Neural progenitor cell (in vitro differentiated cells): ENCODE data around the gene AK4. TPM values are rescaled to one million over a fixed set of nuclear protein-coding genes. Genes with fewer than 3 reads are reported as not detected.

ENCODE experiments used
- DNase-seq: peaks from one replicate; pipeline ENCODE4 v3.0.0-alpha.2; 2016; ENCODE audit warnings: low spot score
- H2AFZ ChIP-seq: fragments of 200-600 bp; sonication (generic); replicated peaks from 2 replicates; pipeline ENCODE4 v1.6.1; 2016; ENCODE audit warnings: antibody characterized with exemption
- H3F3A ChIP-seq: fragments of 200-600 bp; sonication (generic); 2 replicates; pipeline ENCODE4 v1.6.1; 2016; ENCODE audit warnings: antibody characterized with exemption, low read depth
- H3K27ac ChIP-seq: fragments of 200-600 bp; sonication (generic); 2 replicates; pipeline ENCODE4 v1.5.1; 2016; ENCODE audit warnings: mild to moderate bottlenecking
- H3K27me3 ChIP-seq: fragments of 200-600 bp; sonication (generic); 2 replicates; pipeline ENCODE4 v1.6.1; 2016; ENCODE audit warnings: mild to moderate bottlenecking, moderate library complexity
- H3K36me3 ChIP-seq: fragments of 200-600 bp; sonication (generic); 2 replicates; pipeline ENCODE4 v1.5.1; 2016
- H3K4me1 ChIP-seq: fragments of 200-600 bp; sonication (generic); 2 replicates; pipeline ENCODE4 v1.6.1; 2016; ENCODE audit warnings: mixed run types
- H3K4me2 ChIP-seq: fragments of 200-600 bp; sonication (generic); 2 replicates; pipeline ENCODE4 v1.6.1; 2016
- H3K4me3 ChIP-seq: fragments of 200-600 bp; sonication (generic); 2 replicates; pipeline ENCODE4 v1.5.1; 2016
- H3K79me2 ChIP-seq: fragments of 200-600 bp; sonication (generic); 2 replicates; pipeline ENCODE4 v1.6.1; 2016; ENCODE audit warnings: low read depth
- H3K9ac ChIP-seq: fragments of 200-600 bp; sonication (generic); 2 replicates; pipeline ENCODE4 v1.6.1; 2016
- H3K9me3 ChIP-seq: fragments of 200-600 bp; sonication (generic); 2 replicates; pipeline ENCODE4 v1.5.1; 2016; ENCODE audit warnings: low read depth
- H4K20me1 ChIP-seq: fragments of 200-600 bp; sonication (generic); 2 replicates; pipeline ENCODE4 v1.6.1; 2016; ENCODE audit warnings: low read depth
- H3K27ac Mint-ChIP-seq: 3 replicates; pipeline ENCODE4 v1.8.0; 2021; ENCODE audit warnings: mixed read lengths
- H3K27me3 Mint-ChIP-seq: 2 replicates; pipeline ENCODE4 v1.8.0; 2022; ENCODE audit warnings: low read depth, mild to moderate bottlenecking, inconsistent platforms, moderate library complexity, mixed read lengths; ENCODE audit not compliant: insufficient read depth
- H3K36me3 Mint-ChIP-seq: 3 replicates; pipeline ENCODE4 v1.8.0; 2021; ENCODE audit warnings: mixed read lengths
- H3K4me1 Mint-ChIP-seq: 3 replicates; pipeline ENCODE4 v1.8.0; 2021; ENCODE audit warnings: mixed read lengths
- H3K4me3 Mint-ChIP-seq: 3 replicates; pipeline ENCODE4 v1.8.0; 2021; ENCODE audit warnings: mild to moderate bottlenecking, moderate library complexity, mixed read lengths
- H3K9me3 Mint-ChIP-seq: 3 replicates; pipeline ENCODE4 v1.8.0; 2020; ENCODE audit warnings: mixed read lengths
- CTCF ChIP-seq: fragments of 200-600 bp; sonication (generic); IDR thresholded peaks from 2 replicates; pipeline ENCODE4 v1.5.1; 2017; ENCODE audit warnings: antibody characterized with exemption, mild to moderate bottlenecking
- EZH2 ChIP-seq: fragments of 200-600 bp; sonication (generic); IDR thresholded peaks from 2 replicates; pipeline ENCODE4 v1.6.1; 2017; ENCODE audit warnings: antibody characterized with exemption, mild to moderate bottlenecking, moderate library complexity
- EZH2phosphoT487 ChIP-seq: fragments of 200-600 bp; sonication (generic); IDR thresholded peaks from 2 replicates; pipeline ENCODE4 v1.6.1; 2017; ENCODE audit warnings: antibody characterized with exemption
- total RNA-seq: library from RNA; depleted of rRNA; stranded (reverse); fragments of >200 nt; gene quantifications from 2 replicates; pipeline ENCODE4 v1.2.3, GENCODE V29; 2015; ENCODE audit warnings: low replicate concordance

Gene AK4
- total RNA-seq, 1 donor from 2014 or later, result 31.5 TPM

GRCh38 chr1:65164633-65165032, 16.6 kb downstream of the AK4 start:
- H3K4me1 Mint-ChIP-seq, result peaks cover 33% of the 10 kb centered on the region
- Histone ChIP-seq H3F3A (no peaks in the 10 kb centered on the region), H3K9ac (no peak overlapping the region), H3K9me3 (no peaks in the 10 kb centered on the region), H3K4me1 (peaks cover 4% of the 10 kb centered on the region), H2AFZ (no peak overlapping the region), H3K4me3 (no peak overlapping the region), H3K4me2 (no peak overlapping the region), H3K27ac (no peak overlapping the region), H3K27me3 (no peaks in the 10 kb centered on the region), H3K79me2 (no peaks in the 10 kb centered on the region), H4K20me1 (peaks cover 27% of the 10 kb centered on the region), H3K36me3 (no peaks in the 10 kb centered on the region)
- no peak overlapping the region for H3K4me3 Mint-ChIP-seq
- H3K27ac Mint-ChIP-seq, result no peak overlapping the region
- TF ChIP-seq EZH2 (no peak), CTCF (no peak), EZH2phosphoT487 (no peak)
- H3K27me3 Mint-ChIP-seq, result no peaks in the 10 kb centered on the region
- DNase-seq, result no peak
- peaks cover 10% of the 10 kb centered on the region for H3K36me3 Mint-ChIP-seq
- H3K9me3 Mint-ChIP-seq, result peaks cover 2% of the 10 kb centered on the region

- peaks cover 27% of the 10 kb centered on the region for H4K20me1 ChIP-seq
- peaks cover 4% of the 10 kb centered on the region for H3K4me1 ChIP-seq
- peak overlapping the region; percentile 21 for H3K27ac Mint-ChIP-seq
- DNase-seq, result no peak
- H3K4me1 Mint-ChIP-seq, result peaks cover 35% of the 10 kb centered on the region
- peaks cover 2% of the 10 kb centered on the region for H3K27me3 Mint-ChIP-seq
- H3K9ac ChIP-seq, result no peak overlapping the region
- H3K4me2 ChIP-seq, result no peak overlapping the region
- no peaks in the 10 kb centered on the region for H3K27me3 ChIP-seq
- no peak overlapping the region for H3K27ac ChIP-seq
- TF ChIP-seq EZH2phosphoT487 (no peak), EZH2 (no peak), CTCF (no peak)
- H3K4me3 Mint-ChIP-seq, result peak overlapping the region; percentile 30
- H3K9me3 Mint-ChIP-seq, result peaks cover 2% of the 10 kb centered on the region
- no peaks in the 10 kb centered on the region for H3F3A ChIP-seq
- no peaks in the 10 kb centered on the region for H3K9me3 ChIP-seq
- no peaks in the 10 kb centered on the region for H3K79me2 ChIP-seq
- H3K36me3 ChIP-seq, result no peaks in the 10 kb centered on the region
- H3K4me3 ChIP-seq, result no peak overlapping the region
- H2AFZ ChIP-seq, result no peak overlapping the region
- peaks cover 13% of the 10 kb centered on the region for H3K36me3 Mint-ChIP-seq
These were observed 17.4 kb downstream of the AK4 start for GRCh38 chr1:65165269-65165993.

DNA sequence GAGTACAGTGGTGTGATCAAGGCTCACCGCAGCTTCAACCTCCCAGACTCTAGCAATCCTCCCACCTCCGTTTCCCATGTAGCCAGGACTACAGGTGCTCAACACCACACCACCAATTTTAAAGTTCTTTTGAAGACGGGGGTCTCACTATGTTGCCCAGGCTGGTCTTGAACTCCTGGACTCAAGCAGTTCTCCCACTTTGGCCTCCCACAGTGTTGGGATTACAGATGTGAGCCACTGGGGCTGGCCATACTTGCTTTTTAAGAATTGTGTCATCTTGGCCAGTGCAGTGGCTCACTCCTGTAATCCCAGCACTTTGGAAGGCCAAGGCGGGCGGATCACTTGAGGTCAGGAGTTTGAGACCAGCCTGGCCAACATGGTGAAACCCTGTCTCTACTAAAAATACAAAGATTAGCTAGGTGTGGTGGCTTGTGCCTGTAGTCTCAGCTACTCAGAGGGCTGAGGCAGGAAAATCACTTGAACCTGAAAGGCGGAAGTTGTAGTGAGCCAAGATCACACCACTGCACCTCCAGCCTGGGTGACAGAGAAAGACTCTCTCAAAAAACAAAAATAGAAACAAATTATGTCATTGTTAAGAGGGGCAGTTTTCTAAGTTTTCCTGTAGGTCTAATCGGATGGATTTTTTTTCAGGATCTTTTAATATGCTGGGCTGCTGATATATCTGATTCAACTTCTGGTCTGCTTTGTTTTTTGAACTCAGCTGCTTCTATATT, 18.7 kb downstream of the AK4 start:
- Histone ChIP-seq H3K36me3 (no peaks in the 10 kb centered on the region), H3K4me3 (no peak overlapping the region), H3K4me2 (no peak overlapping the region), H3K9me3 (no peaks in the 10 kb centered on the region), H3F3A (no peaks in the 10 kb centered on the region), H3K4me1 (peaks cover 4% of the 10 kb centered on the region), H3K27ac (no peak overlapping the region), H4K20me1 (peaks cover 27% of the 10 kb centered on the region), H3K9ac (no peak overlapping the region), H3K79me2 (no peaks in the 10 kb centered on the region), H3K27me3 (no peaks in the 10 kb centered on the region), H2AFZ (no peak overlapping the region)
- no peak for DNase-seq
- Mint-ChIP-seq H3K36me3 (peaks cover 13% of the 10 kb centered on the region), H3K4me3 (peak overlapping the region; percentile 30), H3K27ac (peak overlapping the region; percentile 85), H3K4me1 (peaks cover 37% of the 10 kb centered on the region), H3K27me3 (peaks cover 3% of the 10 kb centered on the region), H3K9me3 (peaks cover 2% of the 10 kb centered on the region)
- TF ChIP-seq EZH2, result no peak
- TF ChIP-seq EZH2phosphoT487, result no peak
- TF ChIP-seq CTCF, result no peak
